Mesenchymal stem cell (in vitro differentiated cells and primary cell): Measurements from ENCODE around the gene SNCAIP.

Source experiments
- DNase-seq: peaks from one replicate; pipeline ENCODE4 v3.0.0-alpha.2; 2013
- H2AFZ ChIP-seq: one replicate; pipeline ENCODE4 v1.6.1; 2013; ENCODE audit warnings: low read depth, mild to moderate bottlenecking, control low read depth, inconsistent platforms, low read length, moderate library complexity
- H2AK5ac ChIP-seq: 2 replicates; pipeline ENCODE4 v1.6.1; 2013; ENCODE audit warnings: low read length, moderate library complexity, mild to moderate bottlenecking, inconsistent platforms; ENCODE audit not compliant: severe bottlenecking
- H2BK120ac ChIP-seq: one replicate; pipeline ENCODE4 v1.6.1; 2013; ENCODE audit warnings: low read depth, mild to moderate bottlenecking, inconsistent platforms, low read length, moderate library complexity
- H2BK12ac ChIP-seq, 2 experiments: one replicate each; pipeline ENCODE4 v1.6.1; 2013; ENCODE audit warnings: inconsistent platforms in 2 of 2, low read length in 2 of 2, mild to moderate bottlenecking in 2 of 2, moderate library complexity in 2 of 2, control low read depth in 1 of 2
- H2BK15ac ChIP-seq: one replicate; pipeline ENCODE4 v1.6.1; 2013; ENCODE audit warnings: mild to moderate bottlenecking, low read depth, inconsistent platforms; ENCODE audit not compliant: poor library complexity, severe bottlenecking
- H2BK5ac ChIP-seq: 2 replicates; pipeline ENCODE4 v1.6.1; 2013; ENCODE audit warnings: low read depth, mild to moderate bottlenecking, low read length, control low read depth, inconsistent platforms; ENCODE audit not compliant: poor library complexity, severe bottlenecking
- H3K14ac ChIP-seq, 2 experiments: one replicate each; pipeline ENCODE4 v1.6.1; 2013; ENCODE audit warnings: inconsistent platforms in 2 of 2, low read length in 2 of 2, control low read depth in 1 of 2, mild to moderate bottlenecking in 1 of 2, moderate library complexity in 1 of 2
- H3K18ac ChIP-seq, 2 experiments: one replicate each; pipeline ENCODE4 v1.6.1; 2013; ENCODE audit warnings: inconsistent platforms in 2 of 2, low read length in 2 of 2, control low read depth in 1 of 2, low read depth in 1 of 2, mild to moderate bottlenecking in 1 of 2
- H3K23ac ChIP-seq, 2 experiments: one replicate each; pipeline ENCODE4 v1.6.1; 2013; ENCODE audit warnings: inconsistent platforms in 2 of 2, low read length in 2 of 2, mild to moderate bottlenecking in 2 of 2, moderate library complexity in 2 of 2, control low read depth in 1 of 2
- H3K27ac ChIP-seq: 2 replicates; pipeline ENCODE4 v1.5.1; 2013; ENCODE audit warnings: mild to moderate bottlenecking, moderate library complexity, low read length, control low read depth, inconsistent platforms; ENCODE audit not compliant: poor library complexity, severe bottlenecking
- H3K27me3 ChIP-seq, 2 experiments: 2 replicates each; pipeline versions ENCODE4 v1.6.1 to v1.7.0; 2013; ENCODE audit warnings: low read length in 2 of 2, mild to moderate bottlenecking in 2 of 2, moderate library complexity in 2 of 2, control low read depth in 1 of 2, inconsistent platforms in 1 of 2; ENCODE audit not compliant: control insufficient read depth in 1 of 2, insufficient read depth in 1 of 2
- H3K36me3 ChIP-seq, 2 experiments: 2 replicates each; pipeline versions ENCODE4 v1.6.1 to v1.7.0; 2013; ENCODE audit warnings: low read length in 2 of 2, control low read depth in 1 of 2, inconsistent platforms in 1 of 2, low read depth in 1 of 2, mild to moderate bottlenecking in 1 of 2; ENCODE audit not compliant: insufficient read depth in 2 of 2, control insufficient read depth in 1 of 2
- H3K4ac ChIP-seq, 2 experiments: one replicate each; pipeline ENCODE4 v1.6.1; 2013; ENCODE audit warnings: inconsistent platforms in 2 of 2, low read length in 2 of 2, mild to moderate bottlenecking in 2 of 2, moderate library complexity in 2 of 2, control low read depth in 1 of 2, low read depth in 1 of 2
- H3K4me1 ChIP-seq: 2 replicates; pipeline ENCODE4 v1.6.1; 2013; ENCODE audit warnings: low read depth, low read length, control low read depth; ENCODE audit not compliant: control insufficient read depth, insufficient read depth
- H3K4me2 ChIP-seq: 2 replicates; pipeline ENCODE4 v1.6.1; 2013; ENCODE audit warnings: low read length, mild to moderate bottlenecking, inconsistent platforms; ENCODE audit not compliant: poor library complexity, severe bottlenecking
- H3K4me3 ChIP-seq, 2 experiments: 2 replicates each; pipeline versions ENCODE4 v1.5.1 to v1.7.0; 2013; ENCODE audit warnings: low read length in 2 of 2, mild to moderate bottlenecking in 2 of 2, control low read depth in 1 of 2, low read depth in 1 of 2; ENCODE audit not compliant: insufficient read depth in 1 of 2
- H3K79me1 ChIP-seq: replicated peaks from 2 replicates; pipeline ENCODE4 v1.6.1; 2013; ENCODE audit warnings: mild to moderate bottlenecking, control low read depth, low read length, inconsistent platforms; ENCODE audit not compliant: poor library complexity, severe bottlenecking
- H3K9ac ChIP-seq: 2 replicates; pipeline ENCODE4 v1.7.0; 2013; ENCODE audit warnings: mild to moderate bottlenecking, low read length, moderate library complexity
- H3K9me3 ChIP-seq: 2 replicates; pipeline ENCODE4 v1.7.0; 2013; ENCODE audit warnings: mild to moderate bottlenecking, low read length; ENCODE audit not compliant: control insufficient read depth
- H4K8ac ChIP-seq: one replicate; pipeline ENCODE4 v1.6.1; 2013; ENCODE audit warnings: inconsistent platforms, mild to moderate bottlenecking, low read length, moderate library complexity
- H4K91ac ChIP-seq: one replicate; pipeline ENCODE4 v1.6.1; 2013; ENCODE audit warnings: mild to moderate bottlenecking, low read length, inconsistent platforms
- WGBS: methylation state at CpG from one replicate; pipeline ENCODE4 v1.1.7; 2013; ENCODE audit warnings: mixed read lengths; 5-methylcytosine and 5-hydroxymethylcytosine counted together

The SNCAIP gene

GRCh38 chr5:122463221-122463620 is 151.2 kb downstream of the SNCAIP start:
- H3K36me3 ChIP-seq, result no peaks in the 10 kb centered on the region
- no peak overlapping the region for H2BK12ac ChIP-seq
- no peak overlapping the region for H2BK120ac ChIP-seq
- no peak overlapping the region for H3K14ac ChIP-seq
- H2AK5ac ChIP-seq, result no peak overlapping the region
- no peak overlapping the region for H2AFZ ChIP-seq
- H3K4me3 ChIP-seq, result no peak overlapping the region
- H3K79me1 ChIP-seq, result no peaks in the 10 kb centered on the region
- H3K18ac ChIP-seq, result no peak overlapping the region
- no peak overlapping the region for H4K8ac ChIP-seq
- 64% methylated on average over 1 of the region's 1 CpG for WGBS
- H3K4me2 ChIP-seq, result no peak overlapping the region
- H3K27ac ChIP-seq, result no peak overlapping the region
- no peak overlapping the region for H3K9ac ChIP-seq
- H2BK5ac ChIP-seq, result no peak overlapping the region
- no peaks in the 10 kb centered on the region for H3K9me3 ChIP-seq
- H3K27me3 ChIP-seq, result no peaks in the 10 kb centered on the region
- H4K91ac ChIP-seq, result no peak overlapping the region
- peak; percentile 17 for DNase-seq
- H2BK15ac ChIP-seq, result no peak overlapping the region
- H3K4me1 ChIP-seq, result no peaks in the 10 kb centered on the region
- H3K23ac ChIP-seq, result no peak overlapping the region
- H3K4ac ChIP-seq, result no peak overlapping the region

- no peak overlapping the region for H2BK5ac ChIP-seq
- no peaks in the 10 kb centered on the region for H3K9me3 ChIP-seq
- no peak overlapping the region for H3K4me2 ChIP-seq
- H3K4me3 ChIP-seq, result no peak overlapping the region
- no peak overlapping the region for H3K18ac ChIP-seq
- H2BK120ac ChIP-seq, result no peak overlapping the region
- H3K27me3 ChIP-seq, result no peaks in the 10 kb centered on the region
- no peaks in the 10 kb centered on the region for H3K79me1 ChIP-seq
- no peak for DNase-seq
- no peaks in the 10 kb centered on the region for H3K36me3 ChIP-seq
- 100% methylated on average over 1 of the region's 2 CpGs for WGBS
- no peak overlapping the region for H3K14ac ChIP-seq
- H2BK12ac ChIP-seq, result no peak overlapping the region
- no peak overlapping the region for H4K8ac ChIP-seq
- no peaks in the 10 kb centered on the region for H3K4me1 ChIP-seq
- H3K23ac ChIP-seq, result no peak overlapping the region
- H2AFZ ChIP-seq, result no peak overlapping the region
- H2AK5ac ChIP-seq, result no peak overlapping the region
- H4K91ac ChIP-seq, result no peak overlapping the region
- no peak overlapping the region for H3K4ac ChIP-seq
- no peak overlapping the region for H2BK15ac ChIP-seq
- H3K27ac ChIP-seq, result no peak overlapping the region
- H3K9ac ChIP-seq, result no peak overlapping the region
Observed at GRCh38 chr5:122464191-122464590, 152.2 kb downstream of the SNCAIP start.

- H2BK120ac ChIP-seq, result no peak overlapping the region
- no peak for DNase-seq
- H3K9ac ChIP-seq, result no peak overlapping the region
- no peak overlapping the region for H2AFZ ChIP-seq
- H3K79me1 ChIP-seq, result no peaks in the 10 kb centered on the region
- no peak overlapping the region for H3K23ac ChIP-seq
- no peak overlapping the region for H2AK5ac ChIP-seq
- H2BK15ac ChIP-seq, result no peak overlapping the region
- no peak overlapping the region for H3K4me2 ChIP-seq
- H2BK5ac ChIP-seq, result no peak overlapping the region
- H3K4me3 ChIP-seq, result no peak overlapping the region
- no peak overlapping the region for H3K27ac ChIP-seq
- H3K4ac ChIP-seq, result no peak overlapping the region
- no peaks in the 10 kb centered on the region for H3K27me3 ChIP-seq
- WGBS, result 86% methylated on average over 5 of the region's 7 CpGs
- H4K91ac ChIP-seq, result no peak overlapping the region
- no peak overlapping the region for H3K18ac ChIP-seq
- H3K4me1 ChIP-seq, result no peaks in the 10 kb centered on the region
- H3K14ac ChIP-seq, result no peak overlapping the region
- H3K36me3 ChIP-seq, result no peaks in the 10 kb centered on the region
- no peaks in the 10 kb centered on the region for H3K9me3 ChIP-seq
- no peak overlapping the region for H2BK12ac ChIP-seq
- H4K8ac ChIP-seq, result no peak overlapping the region
Observed at GRCh38 chr5:122465031-122465577, 153.1 kb downstream of the SNCAIP start.

GRCh38 chr5:122465994-122466393 is 154.0 kb downstream of the SNCAIP start:
- Histone ChIP-seq H2BK15ac (no peak overlapping the region), H3K27ac (no peak overlapping the region), H3K4me1 (no peaks in the 10 kb centered on the region), H3K27me3 (no peaks in the 10 kb centered on the region), H3K9ac (no peak overlapping the region), H3K9me3 (no peaks in the 10 kb centered on the region), H3K14ac (no peak overlapping the region), H3K18ac (no peak overlapping the region), H3K79me1 (no peaks in the 10 kb centered on the region), H3K4me3 (no peak overlapping the region), H2AK5ac (no peak overlapping the region), H2BK5ac (no peak overlapping the region), H2BK120ac (no peak overlapping the region), H3K4ac (no peak overlapping the region), H3K36me3 (no peaks in the 10 kb centered on the region), H4K91ac (no peak overlapping the region), H4K8ac (no peak overlapping the region), H2BK12ac (no peak overlapping the region), H3K23ac (no peak overlapping the region), H2AFZ (no peak overlapping the region), H3K4me2 (no peak overlapping the region)
- no peak for DNase-seq
- WGBS, result 90% methylated on average over 1 of the region's 4 CpGs
